ENCODE results near the gene TSR3.

DNA sequence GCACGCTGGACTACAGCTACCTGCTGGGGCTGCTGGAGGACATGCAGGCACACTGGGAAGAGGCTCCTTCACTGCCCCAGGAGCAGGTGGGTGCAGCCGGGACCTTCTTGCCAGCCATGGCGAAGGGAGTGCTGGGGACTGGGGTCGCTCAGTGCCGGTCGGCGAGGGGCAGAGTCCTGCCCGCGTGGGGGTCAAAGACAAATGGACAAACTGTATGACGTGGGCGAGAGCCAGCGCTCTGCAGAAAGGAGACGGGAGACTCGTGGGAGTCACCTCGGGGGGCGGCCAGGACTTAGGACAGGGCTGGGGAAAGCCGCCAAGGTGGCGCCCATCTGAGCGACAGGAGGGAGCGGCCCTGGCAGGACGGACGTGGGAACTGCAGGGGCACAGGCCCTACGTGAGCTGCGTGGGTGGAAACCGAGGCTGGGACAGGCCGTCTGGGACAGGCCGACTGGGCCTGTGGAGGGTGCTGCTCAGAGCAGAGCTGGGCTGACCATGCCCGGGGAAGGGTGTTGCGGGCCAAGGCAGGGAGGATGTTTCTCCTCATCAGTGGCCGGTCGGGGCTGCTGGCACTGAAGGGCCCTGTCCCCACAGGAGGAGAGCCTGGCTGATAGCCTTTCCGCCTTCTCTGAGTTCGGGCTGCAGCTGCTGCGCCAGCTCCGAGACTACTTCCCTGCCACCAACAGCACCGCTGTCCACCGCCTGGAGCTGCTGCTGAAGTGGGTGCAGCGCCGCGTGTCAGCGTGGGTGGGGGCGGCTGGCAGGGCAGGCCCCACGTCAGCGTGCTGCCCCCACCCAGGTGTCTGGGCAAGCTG, 8.0 kb downstream of the TSR3 start:
- TF ChIP-seq, protein P1, sequence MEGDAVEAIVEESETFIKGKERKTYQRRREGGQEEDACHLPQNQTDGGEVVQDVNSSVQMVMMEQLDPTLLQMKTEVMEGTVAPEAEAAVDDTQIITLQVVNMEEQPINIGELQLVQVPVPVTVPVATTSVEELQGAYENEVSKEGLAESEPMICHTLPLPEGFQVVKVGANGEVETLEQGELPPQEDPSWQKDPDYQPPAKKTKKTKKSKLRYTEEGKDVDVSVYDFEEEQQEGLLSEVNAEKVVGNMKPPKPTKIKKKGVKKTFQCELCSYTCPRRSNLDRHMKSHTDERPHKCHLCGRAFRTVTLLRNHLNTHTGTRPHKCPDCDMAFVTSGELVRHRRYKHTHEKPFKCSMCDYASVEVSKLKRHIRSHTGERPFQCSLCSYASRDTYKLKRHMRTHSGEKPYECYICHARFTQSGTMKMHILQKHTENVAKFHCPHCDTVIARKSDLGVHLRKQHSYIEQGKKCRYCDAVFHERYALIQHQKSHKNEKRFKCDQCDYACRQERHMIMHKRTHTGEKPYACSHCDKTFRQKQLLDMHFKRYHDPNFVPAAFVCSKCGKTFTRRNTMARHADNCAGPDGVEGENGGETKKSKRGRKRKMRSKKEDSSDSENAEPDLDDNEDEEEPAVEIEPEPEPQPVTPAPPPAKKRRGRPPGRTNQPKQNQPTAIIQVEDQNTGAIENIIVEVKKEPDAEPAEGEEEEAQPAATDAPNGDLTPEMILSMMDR (IDR thresholded peaks at IDR 0.05): no peak
- TF ChIP-seq POLR2A (IDR thresholded peaks at IDR 0.05): no peak

Data from adrenal gland (tissue), 5 donors.